GM23338 (cell line): ENCODE measurements around the gene TMEM238.

Source experiments
- CREB1 ChIP-seq: fragments of 250-450 bp; sonication (Bioruptor Pico); IDR thresholded peaks from 2 replicates; pipeline ENCODE4 v1.5.0; 2020; ENCODE audit warnings: low read depth, mild to moderate bottlenecking, moderate library complexity
- CTCF ChIP-seq, 2 experiments: fragments of 200-600 bp in 1 of 2; sonication (generic) in 1 of 2; conservative IDR thresholded peaks; 2 replicates each; pipeline versions ENCODE4 v1.5.1 to v1.6.1; 2016 to 2017; ENCODE audit warnings: antibody characterized with exemption in 2 of 2, low read depth in 2 of 2, mild to moderate bottlenecking in 2 of 2, moderate library complexity in 1 of 2
- EZH2 ChIP-seq: fragments of 200-600 bp; sonication (generic); IDR thresholded peaks from one replicate; pipeline ENCODE4 v1.8.0; 2017; ENCODE audit warnings: antibody characterized with exemption, mild to moderate bottlenecking, low read depth; ENCODE audit not compliant: unreplicated experiment
- EZH2phosphoT487 ChIP-seq: fragments of 200-600 bp; sonication (generic); IDR thresholded peaks from one replicate; pipeline ENCODE4 v1.8.1; 2018; ENCODE audit warnings: antibody characterized with exemption; ENCODE audit not compliant: unreplicated experiment
- JUNB ChIP-seq: IDR thresholded peaks from one replicate; pipeline ENCODE4 v1.6.1; 2016; ENCODE audit warnings: antibody characterized with exemption; ENCODE audit not compliant: unreplicated experiment
- POLR2AphosphoS5 ChIP-seq: IDR thresholded peaks from 2 replicates; pipeline ENCODE4 v1.6.1; 2016; ENCODE audit warnings: antibody characterized with exemption, low read depth
- REST ChIP-seq: IDR thresholded peaks from one replicate; pipeline ENCODE4 v1.6.1; 2018; ENCODE audit warnings: antibody characterized with exemption; ENCODE audit not compliant: unreplicated experiment
- ZNF462 ChIP-seq: fragments of 250-450 bp; sonication (Bioruptor Pico); IDR thresholded peaks from 2 replicates; pipeline ENCODE4 v1.5.0; 2020; ENCODE audit warnings: mild to moderate bottlenecking, moderate library complexity
- TF ChIP-seq, protein P1 (sequence below): IDR thresholded peaks from 2 replicates; pipeline ENCODE4 v1.6.1; 2016; ENCODE audit warnings: antibody characterized with exemption

DNA sequence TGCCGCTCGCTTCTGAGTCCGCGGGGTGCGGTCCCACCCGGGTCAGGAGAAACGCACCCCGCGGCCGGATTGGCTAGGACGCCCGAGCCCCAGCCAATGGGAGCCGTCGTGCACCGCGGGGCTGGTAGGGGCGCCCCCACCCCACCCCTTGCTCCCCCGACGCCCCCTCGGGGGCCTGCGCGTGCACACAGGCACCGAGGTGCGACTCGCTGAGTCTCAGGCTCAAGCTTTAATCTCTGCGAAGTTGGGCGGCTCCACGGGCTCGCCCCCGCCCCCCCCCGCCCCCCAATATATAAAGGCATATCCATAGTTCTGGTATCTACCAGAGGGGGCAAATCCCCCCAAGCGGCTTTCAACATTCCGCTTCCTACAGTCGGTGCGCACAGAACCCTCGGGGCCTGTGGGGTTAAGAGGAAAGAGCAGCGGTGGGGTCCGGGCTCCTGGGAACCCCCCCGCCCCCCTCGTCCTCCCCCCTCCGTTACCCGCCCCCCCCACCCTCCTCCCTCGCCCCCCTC lies 29.3 kb downstream of the TMEM238 start, which contains the start of gene COX6B2:
- TF ChIP-seq CTCF (conservative IDR thresholded peaks at IDR 0.05; ENCODE audit: low read depth in 2 of 2) (no peak), POLR2AphosphoS5 (no peak), CREB1 (no peak), EZH2phosphoT487 (no peak), REST (no peak), EZH2 (no peak), JUNB (no peak), ZNF462 (CRISPR knock-in tag) (no peak)
- TF ChIP-seq, protein P1, sequence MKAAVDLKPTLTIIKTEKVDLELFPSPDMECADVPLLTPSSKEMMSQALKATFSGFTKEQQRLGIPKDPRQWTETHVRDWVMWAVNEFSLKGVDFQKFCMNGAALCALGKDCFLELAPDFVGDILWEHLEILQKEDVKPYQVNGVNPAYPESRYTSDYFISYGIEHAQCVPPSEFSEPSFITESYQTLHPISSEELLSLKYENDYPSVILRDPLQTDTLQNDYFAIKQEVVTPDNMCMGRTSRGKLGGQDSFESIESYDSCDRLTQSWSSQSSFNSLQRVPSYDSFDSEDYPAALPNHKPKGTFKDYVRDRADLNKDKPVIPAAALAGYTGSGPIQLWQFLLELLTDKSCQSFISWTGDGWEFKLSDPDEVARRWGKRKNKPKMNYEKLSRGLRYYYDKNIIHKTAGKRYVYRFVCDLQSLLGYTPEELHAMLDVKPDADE = no peak
